HG03575 (cell line): ENCODE results near the gene MMP24OS.

Experiments used
- ATAC-seq: cut with Tn5 transposase; IDR thresholded peaks from one replicate; pipeline ENCODE4 v1.9.1; 2021; ENCODE audit not compliant: unreplicated experiment, insufficient number of reproducible peaks, low FRiP score; ENCODE audit errors: extremely low read depth

Gene MMP24OS

GRCh38 chr20:35293303-35294292 is 15.7 kb upstream of the MMP24OS start:
- no peak for ATAC-seq

- ATAC-seq, result no peak
Observed at GRCh38 chr20:35292504-35293285, 14.8 kb upstream of the MMP24OS start.

GRCh38 chr20:35291654-35292503 is 14.0 kb upstream of the MMP24OS start, which contains the start of gene FAM83C:
TSS of gene FAM83C (minus strand) at chr20:35292425. CDS start at chr20:35292304, 121 bp downstream.
- no peak for ATAC-seq

- no peak for ATAC-seq
Observed at GRCh38 chr20:35290887-35291417, 13.0 kb upstream of the MMP24OS start.

- no peak for ATAC-seq
Observed at GRCh38 chr20:35290186-35290886, 12.4 kb upstream of the MMP24OS start.

GRCh38 chr20:35288325-35289060 is 10.6 kb upstream of the MMP24OS start:
- ATAC-seq, result no peak

- no peak for ATAC-seq
Observed at GRCh38 chr20:35287509-35288324, 9.8 kb upstream of the MMP24OS start.

GRCh38 chr20:35286899-35287508 is 9.1 kb upstream of the MMP24OS start:
- ATAC-seq, result no peak

- ATAC-seq, result no peak
Observed at GRCh38 chr20:35286077-35286898, 8.4 kb upstream of the MMP24OS start.

- ATAC-seq, result no peak
Observed at GRCh38 chr20:35285806-35286076, 7.8 kb upstream of the MMP24OS start.

- no peak for ATAC-seq
Observed at GRCh38 chr20:35284992-35285805, 7.3 kb upstream of the MMP24OS start.

- ATAC-seq, result no peak
Observed at GRCh38 chr20:35284267-35284991, 6.5 kb upstream of the MMP24OS start, which contains the start of gene EIF6. TSS of gene EIF6 (minus strand) at chr20:35284772. CDS start at chr20:35284487, 285 bp downstream.

- no peak for ATAC-seq
Observed at GRCh38 chr20:35283441-35284266, 5.7 kb upstream of the MMP24OS start.
